GM12801 (cell line): ENCODE data around the gene GNA14.

Experiments used
- CTCF ChIP-seq: IDR thresholded peaks from one replicate; pipeline ENCODE4 v1.5.1; 2011; ENCODE audit warnings: control low read depth; ENCODE audit not compliant: insufficient read length; ENCODE audit errors: extremely low read depth

GNA14 gene

GRCh38 chr9:77649109-77649812 lies 1.1 kb upstream of the GNA14 start:
- no peak for TF ChIP-seq CTCF

- TF ChIP-seq CTCF: no peak
Observed at GRCh38 chr9:77647267-77648233, 572 bp downstream of the GNA14 start.

GRCh38 chr9:77643871-77644270 lies 4.3 kb downstream of the GNA14 start:
- no peak for TF ChIP-seq CTCF

GRCh38 chr9:77640741-77641580 lies 7.2 kb downstream of the GNA14 start:
- TF ChIP-seq CTCF: no peak

- no peak for TF ChIP-seq CTCF
Observed at GRCh38 chr9:77632652-77633051, 15.5 kb downstream of the GNA14 start.

- no peak for TF ChIP-seq CTCF
Observed at GRCh38 chr9:77616191-77616590, 31.9 kb downstream of the GNA14 start.

- TF ChIP-seq CTCF: no peak
Observed at GRCh38 chr9:77614645-77615044, 33.5 kb downstream of the GNA14 start.
